ENCODE results near the gene PARP14.
"Not testable (repeated sequence)": the region's sequence is repeated elsewhere in the genome, so short reads cannot be mapped to it uniquely, and the experiment has no call there.

PARP14 gene

GRCh38 chr3:122677216-122677615 is 3.4 kb upstream of the PARP14 start:
- no peak for DNase-seq (ENCODE audit: low read depth)

- DNase-seq (ENCODE audit: low read depth) = no peak
Measured at GRCh38 chr3:122678506-122678905, 2.1 kb upstream of the PARP14 start.

GRCh38 chr3:122679085-122679881 is 1.4 kb upstream of the PARP14 start:
- peak; percentile 67 for DNase-seq (ENCODE audit: low read depth)

- DNase-seq (ENCODE audit: low read depth) = no peak
Measured at GRCh38 chr3:122679882-122680474, 661 bp upstream of the PARP14 start.

GRCh38 chr3:122681284-122681973 is 790 bp downstream of the PARP14 start:
- no peak for DNase-seq (ENCODE audit: low read depth)

GRCh38 chr3:122681974-122682409 is 1.4 kb downstream of the PARP14 start:
- DNase-seq (ENCODE audit: low read depth) = no peak

GRCh38 chr3:122682778-122683411 is 2.3 kb downstream of the PARP14 start:
- not testable (repeated sequence) for DNase-seq (ENCODE audit: low read depth)

- no peak for DNase-seq (ENCODE audit: low read depth)
Measured at GRCh38 chr3:122687298-122687697, 6.7 kb downstream of the PARP14 start.

GRCh38 chr3:122688996-122689395 is 8.4 kb downstream of the PARP14 start:
- DNase-seq (ENCODE audit: low read depth) = no peak

GRCh38 chr3:122689587-122689986 is 8.9 kb downstream of the PARP14 start:
- no peak for DNase-seq (ENCODE audit: low read depth)

GRCh38 chr3:122690096-122690495 is 9.5 kb downstream of the PARP14 start:
- no peak for DNase-seq (ENCODE audit: low read depth)

GRCh38 chr3:122691195-122691594 is 10.6 kb downstream of the PARP14 start:
- no peak for DNase-seq (ENCODE audit: low read depth)

GRCh38 chr3:122692674-122693073 is 12.0 kb downstream of the PARP14 start:
- no peak for DNase-seq (ENCODE audit: low read depth)

GRCh38 chr3:122694966-122695365 is 14.3 kb downstream of the PARP14 start:
- no peak for DNase-seq (ENCODE audit: low read depth)

- no peak for DNase-seq (ENCODE audit: low read depth)
Measured at GRCh38 chr3:122695927-122696561, 15.4 kb downstream of the PARP14 start.

GRCh38 chr3:122697952-122698620 is 17.4 kb downstream of the PARP14 start:
- no peak for DNase-seq (ENCODE audit: low read depth)

- DNase-seq (ENCODE audit: low read depth) = no peak
Measured at GRCh38 chr3:122700193-122700592, 19.6 kb downstream of the PARP14 start.

GRCh38 chr3:122705379-122705778 is 24.7 kb downstream of the PARP14 start:
- no peak for DNase-seq (ENCODE audit: low read depth)

- DNase-seq (ENCODE audit: low read depth) = not testable (repeated sequence)
Measured at GRCh38 chr3:122710616-122711251, 30.1 kb downstream of the PARP14 start.

- no peak for DNase-seq (ENCODE audit: low read depth)
Measured at GRCh38 chr3:122714273-122714672, 33.6 kb downstream of the PARP14 start.

- no peak for DNase-seq (ENCODE audit: low read depth)
Measured at GRCh38 chr3:122716667-122717066, 36.0 kb downstream of the PARP14 start.

Measured in activated T-helper 1 cell treated with Interleukin-2 at 50 U/mL for 16 hours (primary cell).